RWPE2 (cell line): ENCODE measurements around the gene CTXN1.

Experiments
- ATAC-seq: fragments of 200-7000 bp; cut with Tn5 transposase; 3 replicates; pipeline ENCODE4 v1.9.1; 2021; ENCODE audit warnings: low read depth
- DNase-seq: peaks from one replicate; pipeline ENCODE4 v3.0.0-alpha.2; 2020; ENCODE audit warnings: low spot score
- H3K27ac ChIP-seq: fragments of 450-650 bp; 2 replicates; pipeline ENCODE4 v1.5.1; 2017; ENCODE audit warnings: mild to moderate bottlenecking; ENCODE audit not compliant: poor library complexity, severe bottlenecking
- H3K27me3 ChIP-seq: fragments of 250-450 bp; sonication (Bioruptor Pico); 2 replicates; pipeline ENCODE4 v1.5.1; 2021; ENCODE audit warnings: mild to moderate bottlenecking, moderate library complexity; ENCODE audit not compliant: insufficient read depth, poor library complexity, severe bottlenecking
- H3K36me3 ChIP-seq: fragments of 250-450 bp; sonication (Bioruptor Pico); 2 replicates; pipeline ENCODE4 v1.5.1; 2020; ENCODE audit warnings: low read depth, mild to moderate bottlenecking, moderate library complexity
- H3K4me1 ChIP-seq: fragments of 250-450 bp; sonication (Bioruptor Pico); 2 replicates; pipeline ENCODE4 v1.5.1; 2021; ENCODE audit warnings: mild to moderate bottlenecking, moderate library complexity; ENCODE audit not compliant: insufficient read depth, poor library complexity, severe bottlenecking
- H3K4me3 ChIP-seq: fragments of 250-450 bp; sonication (Bioruptor Pico); 2 replicates; pipeline ENCODE4 v1.5.1; 2021; ENCODE audit warnings: mild to moderate bottlenecking, moderate library complexity; ENCODE audit not compliant: severe bottlenecking
- H3K9me3 ChIP-seq: fragments of 250-450 bp; sonication (Bioruptor Pico); 2 replicates; pipeline ENCODE4 v1.5.1; 2021; ENCODE audit warnings: mild to moderate bottlenecking, moderate library complexity; ENCODE audit not compliant: severe bottlenecking
- CTCF ChIP-seq: fragments of 450-650 bp; IDR thresholded peaks from one replicate; pipeline ENCODE4 v1.5.1; 2017; ENCODE audit warnings: mild to moderate bottlenecking, moderate library complexity; ENCODE audit not compliant: poor library complexity, severe bottlenecking

The CTXN1 gene

GRCh38 chr19:7933828-7934725, 8.1 kb upstream of the CTXN1 start:
- ATAC-seq (no peak), DNase-seq (no peak)
- TF ChIP-seq CTCF, result no peak
- H3K4me3 ChIP-seq, result no peak overlapping the region
- H3K4me1 ChIP-seq, result peaks cover 7% of the 10 kb centered on the region
- no peaks in the 10 kb centered on the region for H3K9me3 ChIP-seq
- H3K36me3 ChIP-seq, result peaks cover 87% of the 10 kb centered on the region
- no peak overlapping the region for H3K27ac ChIP-seq
- no peaks in the 10 kb centered on the region for H3K27me3 ChIP-seq

- DNase-seq (no peak), ATAC-seq (no peak)
- Histone ChIP-seq H3K9me3 (no peaks in the 10 kb centered on the region), H3K27ac (no peak overlapping the region), H3K4me1 (peaks cover 13% of the 10 kb centered on the region), H3K27me3 (no peaks in the 10 kb centered on the region), H3K36me3 (peaks cover 80% of the 10 kb centered on the region), H3K4me3 (no peak overlapping the region)
- no peak for TF ChIP-seq CTCF
These were observed 7.5 kb upstream of the CTXN1 start for GRCh38 chr19:7933411-7933810.

- no peak overlapping the region for H3K4me3 ChIP-seq
- ATAC-seq, result no peak
- peaks cover 15% of the 10 kb centered on the region for H3K4me1 ChIP-seq
- peaks cover 75% of the 10 kb centered on the region for H3K36me3 ChIP-seq
- no peak for DNase-seq
- no peak overlapping the region for H3K27ac ChIP-seq
- no peaks in the 10 kb centered on the region for H3K27me3 ChIP-seq
- no peak for TF ChIP-seq CTCF
- no peaks in the 10 kb centered on the region for H3K9me3 ChIP-seq
These were observed 7.0 kb upstream of the CTXN1 start for GRCh38 chr19:7932930-7933300.

GRCh38 chr19:7932276-7932929, 6.5 kb upstream of the CTXN1 start:
- peaks cover 70% of the 10 kb centered on the region for H3K36me3 ChIP-seq
- no peak overlapping the region for H3K27ac ChIP-seq
- peaks cover 15% of the 10 kb centered on the region for H3K4me1 ChIP-seq
- H3K27me3 ChIP-seq, result no peaks in the 10 kb centered on the region
- TF ChIP-seq CTCF, result no peak
- no peaks in the 10 kb centered on the region for H3K9me3 ChIP-seq
- DNase-seq (no peak), ATAC-seq (no peak)
- H3K4me3 ChIP-seq, result no peak overlapping the region
